GM21723 (cell line): ENCODE data around the gene PAM.

ENCODE experiments used
- ATAC-seq: cut with Tn5 transposase; IDR thresholded peaks from one replicate; pipeline ENCODE4 v1.9.1; 2021; ENCODE audit warnings: mild to moderate bottlenecking, moderate library complexity; ENCODE audit not compliant: unreplicated experiment

PAM gene

GRCh38 chr5:102856389-102856777 lies 101.3 kb downstream of the PAM start:
- ATAC-seq = no peak

GRCh38 chr5:102857076-102857818 lies 102.1 kb downstream of the PAM start:
- no peak for ATAC-seq

GRCh38 chr5:102858221-102858620 lies 103.1 kb downstream of the PAM start:
- no peak for ATAC-seq

- ATAC-seq = no peak
Measured at GRCh38 chr5:102858808-102859207, 103.7 kb downstream of the PAM start.

- ATAC-seq = no peak
Measured at GRCh38 chr5:102860035-102860434, 104.9 kb downstream of the PAM start.

- ATAC-seq = no peak
Measured at GRCh38 chr5:102863058-102863457, 108.0 kb downstream of the PAM start.

- ATAC-seq = no peak
Measured at GRCh38 chr5:102863764-102864560, 108.9 kb downstream of the PAM start.

- no peak for ATAC-seq
Measured at GRCh38 chr5:102865171-102865509, 110.0 kb downstream of the PAM start.

- peak; percentile 85 for ATAC-seq
Measured at GRCh38 chr5:102865510-102866236, 110.6 kb downstream of the PAM start.

- ATAC-seq = peak; percentile 18
Measured at GRCh38 chr5:102866237-102866600, 111.1 kb downstream of the PAM start.

- no peak for ATAC-seq
Measured at GRCh38 chr5:102867992-102868662, 113.0 kb downstream of the PAM start.

GRCh38 chr5:102869230-102869629 lies 114.1 kb downstream of the PAM start:
- ATAC-seq = no peak

GRCh38 chr5:102873379-102873932 lies 118.4 kb downstream of the PAM start:
- ATAC-seq = no peak

GRCh38 chr5:102874054-102874453 lies 118.9 kb downstream of the PAM start:
- no peak for ATAC-seq

GRCh38 chr5:102875721-102876123 lies 120.6 kb downstream of the PAM start:
- ATAC-seq = no peak

- ATAC-seq = no peak
Measured at GRCh38 chr5:102876610-102877009, 121.5 kb downstream of the PAM start.

- no peak for ATAC-seq
Measured at GRCh38 chr5:102879741-102880140, 124.6 kb downstream of the PAM start.

- no peak for ATAC-seq
Measured at GRCh38 chr5:102886586-102886985, 131.5 kb downstream of the PAM start.

GRCh38 chr5:102888483-102888882 lies 133.4 kb downstream of the PAM start:
- no peak for ATAC-seq

GRCh38 chr5:102889033-102889432 lies 133.9 kb downstream of the PAM start:
- ATAC-seq = no peak

- no peak for ATAC-seq
Measured at GRCh38 chr5:102890133-102890532, 135.0 kb downstream of the PAM start.
